GM19455 (cell line): ENCODE measurements around the gene MRM2.

Experiments
- ATAC-seq: cut with Tn5 transposase; IDR thresholded peaks from one replicate; pipeline ENCODE4 v1.9.1; 2021; ENCODE audit not compliant: unreplicated experiment

Gene MRM2

DNA sequence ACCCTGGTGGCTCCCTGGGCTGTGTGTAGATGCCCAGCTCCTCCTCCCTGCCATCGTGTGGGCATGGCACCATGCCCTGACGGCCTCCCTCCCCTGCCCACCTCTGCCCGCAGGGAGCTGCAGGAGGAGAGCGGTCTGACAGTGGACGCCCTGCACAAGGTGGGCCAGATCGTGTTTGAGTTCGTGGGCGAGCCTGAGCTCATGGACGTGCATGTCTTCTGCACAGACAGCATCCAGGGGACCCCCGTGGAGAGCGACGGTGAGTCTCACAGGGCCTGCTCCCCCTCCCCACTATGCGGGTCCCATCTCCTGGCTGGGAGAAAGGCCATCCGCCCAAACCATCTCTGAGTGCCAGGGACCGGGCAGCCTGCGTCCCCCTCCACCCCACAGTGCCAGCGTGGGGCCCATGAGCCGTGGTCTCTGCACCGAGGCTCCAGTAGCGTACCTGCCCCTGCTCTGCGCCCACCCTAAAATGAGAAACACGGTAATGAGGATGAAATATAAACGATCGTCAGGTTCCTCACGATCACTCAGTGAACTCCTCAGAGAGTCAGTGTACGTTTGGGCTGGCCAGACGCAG, 7.8 kb upstream of the MRM2 start:
- no peak for ATAC-seq

GRCh38 chr7:2248984-2249694, 7.1 kb upstream of the MRM2 start:
- no peak for ATAC-seq

GRCh38 chr7:2247141-2247995, 5.4 kb upstream of the MRM2 start:
- no peak for ATAC-seq

DNA sequence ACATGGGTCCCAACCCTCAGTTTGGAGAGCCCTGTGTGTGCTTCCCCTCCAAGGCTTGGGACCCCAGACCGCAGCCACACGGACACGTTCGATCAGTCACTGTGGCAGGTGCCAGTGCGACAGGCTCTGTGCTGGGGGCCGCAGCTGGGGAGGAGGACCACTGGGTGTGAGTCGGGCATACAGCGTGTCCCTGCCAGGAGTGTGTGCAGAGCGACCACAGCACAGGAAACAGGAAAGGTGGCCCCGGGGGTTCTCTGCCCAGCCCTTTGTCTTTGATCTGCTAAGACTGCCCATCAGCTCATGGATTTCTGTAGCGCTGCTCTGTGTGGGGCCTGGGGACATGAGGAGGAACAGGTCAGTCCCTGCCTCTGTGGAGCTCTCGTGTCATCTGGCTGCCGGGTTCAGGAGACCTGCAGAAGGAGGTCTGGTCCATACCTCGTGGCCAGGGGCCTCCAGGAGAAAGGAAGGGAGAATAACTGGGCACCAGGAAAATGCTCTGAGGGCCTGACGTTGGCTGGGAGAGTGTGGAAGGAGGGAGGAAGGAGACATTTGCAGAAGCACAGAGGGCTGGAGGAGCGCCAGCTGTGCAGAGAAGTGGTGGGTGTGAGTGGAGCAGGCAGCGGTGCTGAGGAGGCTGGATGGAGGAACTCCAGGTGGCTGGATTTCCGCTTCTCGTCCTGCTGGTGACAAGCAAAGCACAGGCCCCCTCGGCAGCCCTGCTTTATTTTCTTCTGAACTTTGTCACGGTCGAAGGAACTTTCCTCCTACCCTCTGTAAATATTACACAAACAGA, 4.1 kb upstream of the MRM2 start:
- ATAC-seq: no peak

- no peak for ATAC-seq
Observed at GRCh38 chr7:2244404-2244995, 2.5 kb upstream of the MRM2 start.

DNA sequence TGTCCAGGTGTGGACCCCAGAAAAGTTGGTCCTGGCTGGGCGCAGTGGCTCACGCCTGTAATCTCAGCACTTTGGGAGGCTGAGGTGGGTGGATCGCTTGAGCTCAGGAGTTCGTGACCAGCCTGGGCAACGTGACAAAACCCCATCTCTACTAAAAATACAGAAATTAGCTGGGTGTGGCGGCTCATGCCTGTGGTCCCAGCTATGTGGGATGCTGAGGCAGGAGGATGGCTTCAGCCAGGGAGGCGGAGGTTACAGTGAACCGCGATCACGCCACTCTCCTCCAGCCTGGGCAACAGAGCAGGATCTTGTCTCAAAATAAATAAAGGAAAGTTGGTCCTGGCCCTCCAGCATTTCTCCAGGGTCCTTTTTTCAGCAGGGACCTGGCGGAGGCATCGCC, 1.5 kb upstream of the MRM2 start:
- ATAC-seq: no peak

DNA sequence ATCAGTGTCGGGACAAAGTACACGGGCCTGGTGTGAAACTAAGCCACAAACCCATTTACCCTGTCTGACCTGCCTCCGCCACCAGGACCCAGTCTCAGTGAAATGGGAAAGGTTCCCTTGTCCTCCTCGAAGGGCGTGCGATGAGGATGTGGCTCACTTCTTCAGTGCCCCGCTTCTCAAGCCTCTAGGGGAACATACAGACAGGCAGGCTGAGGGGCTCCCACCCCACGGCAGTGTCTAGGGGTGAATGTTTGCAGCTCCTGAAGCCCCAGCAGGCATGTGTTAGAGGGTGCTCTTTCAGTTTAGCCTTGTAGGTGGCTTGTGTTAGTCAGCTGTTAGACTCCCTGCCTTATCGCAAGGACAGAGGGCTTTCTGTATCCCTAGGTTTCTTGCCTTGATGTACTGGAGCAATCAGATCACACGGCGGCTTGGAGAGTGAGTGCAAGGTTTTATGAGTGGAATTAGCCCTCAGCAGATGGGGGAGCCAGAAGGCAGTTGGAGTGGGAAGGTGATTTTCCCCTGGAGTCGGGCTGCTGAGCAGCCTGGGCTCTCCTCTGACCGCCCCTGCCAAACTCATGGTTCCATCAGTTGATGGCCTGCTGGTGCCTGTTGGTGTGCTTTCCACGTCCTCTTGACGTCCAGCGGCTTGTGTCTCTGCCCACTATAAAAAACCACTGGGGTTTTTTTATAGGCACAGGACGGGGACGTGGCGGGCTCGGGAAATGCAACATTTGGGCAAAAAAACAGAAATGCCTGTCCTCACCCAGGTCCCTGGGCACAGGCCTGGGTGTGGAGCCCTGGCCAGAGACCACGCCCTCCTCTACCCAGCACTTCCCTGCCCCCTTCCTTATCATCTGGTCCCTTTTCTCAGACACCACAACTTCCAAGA, 780 bp upstream of the MRM2 start:
- peak; percentile 11 for ATAC-seq

DNA sequence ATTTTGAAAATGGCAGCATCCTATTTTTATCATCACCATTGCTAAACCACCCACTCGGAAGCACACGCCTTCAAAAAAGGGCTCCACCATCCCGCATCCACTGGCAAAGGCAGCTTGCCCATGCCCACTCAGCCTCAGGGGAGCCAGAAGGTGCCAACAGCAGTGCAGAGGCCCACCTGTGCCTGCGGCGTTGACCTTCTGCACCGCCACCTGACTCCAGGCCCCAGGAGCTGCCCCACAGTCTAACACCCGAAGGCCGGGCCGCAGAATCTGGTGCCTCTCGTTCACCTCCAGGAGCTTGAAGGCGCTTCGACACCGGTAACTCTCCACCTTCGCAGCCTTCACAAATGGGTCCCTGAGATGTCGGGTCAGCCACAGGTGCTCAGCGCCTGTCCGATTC, 2.8 kb downstream of the MRM2 start:
- ATAC-seq: no peak

- no peak for ATAC-seq
Observed at GRCh38 chr7:2237109-2237602, 4.8 kb downstream of the MRM2 start.

DNA sequence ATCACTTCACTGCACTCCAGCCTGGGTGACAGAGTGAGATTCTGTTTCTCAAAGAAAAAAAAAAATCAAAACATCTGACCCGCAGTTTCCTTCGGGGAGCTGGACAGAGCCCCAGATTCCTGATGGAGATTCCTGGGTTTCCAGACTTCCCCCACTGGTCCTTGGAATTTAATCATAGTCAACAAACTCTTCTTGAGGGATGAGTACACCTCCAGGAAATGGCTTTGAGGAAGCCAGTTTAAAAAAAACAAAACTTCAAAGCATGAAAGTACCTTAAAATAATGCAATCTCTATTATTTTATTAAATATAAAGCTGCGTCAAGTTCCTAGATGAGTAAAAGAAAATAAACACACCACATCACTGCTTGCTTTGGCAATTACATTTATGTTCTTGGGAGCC, 8.1 kb downstream of the MRM2 start:
- no peak for ATAC-seq

DNA sequence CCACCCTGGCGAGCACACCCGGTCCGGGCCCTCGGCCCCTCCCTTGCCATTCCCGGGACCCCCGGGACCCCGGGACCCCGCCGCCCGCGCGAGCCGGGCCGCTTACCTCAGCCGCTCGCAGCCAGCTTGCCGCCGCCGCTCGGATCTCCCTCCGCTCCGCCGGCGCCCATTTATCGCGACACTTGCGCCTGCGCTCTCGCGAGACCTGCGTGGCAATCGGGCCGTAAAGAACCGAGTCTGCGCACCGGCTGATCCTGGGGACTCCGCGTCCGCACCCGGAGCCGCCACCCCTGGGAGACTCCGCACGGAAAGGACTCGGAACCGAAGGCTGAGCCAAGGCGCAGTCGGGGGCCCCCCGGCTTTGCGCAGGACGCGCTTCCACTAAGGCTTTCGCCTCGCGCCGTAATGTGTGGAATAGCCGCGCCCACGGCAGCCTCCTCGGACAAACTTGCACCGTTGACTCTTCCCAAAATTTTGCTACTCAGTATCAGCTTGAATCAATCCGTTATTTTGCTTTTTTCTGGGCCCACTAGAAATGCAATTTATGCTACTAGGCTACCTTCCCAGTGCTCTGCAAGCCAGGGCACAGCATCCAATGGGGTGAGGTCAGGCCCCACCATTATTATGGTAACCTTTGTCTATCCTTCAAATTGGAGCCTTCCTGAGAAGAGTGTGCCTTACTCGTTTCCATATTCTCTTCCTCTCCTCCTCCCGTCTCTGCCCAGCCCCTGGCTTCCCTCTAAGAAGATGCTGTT, 9.1 kb downstream of the MRM2 start, which contains the start of gene MAD1L1:
Gene MAD1L1, minus strand, starts transcription at position 180 of the 755 bp plus-strand sequence. CDS start 2,812 bp downstream, outside the sequence.
- ATAC-seq: peak; percentile 67

DNA sequence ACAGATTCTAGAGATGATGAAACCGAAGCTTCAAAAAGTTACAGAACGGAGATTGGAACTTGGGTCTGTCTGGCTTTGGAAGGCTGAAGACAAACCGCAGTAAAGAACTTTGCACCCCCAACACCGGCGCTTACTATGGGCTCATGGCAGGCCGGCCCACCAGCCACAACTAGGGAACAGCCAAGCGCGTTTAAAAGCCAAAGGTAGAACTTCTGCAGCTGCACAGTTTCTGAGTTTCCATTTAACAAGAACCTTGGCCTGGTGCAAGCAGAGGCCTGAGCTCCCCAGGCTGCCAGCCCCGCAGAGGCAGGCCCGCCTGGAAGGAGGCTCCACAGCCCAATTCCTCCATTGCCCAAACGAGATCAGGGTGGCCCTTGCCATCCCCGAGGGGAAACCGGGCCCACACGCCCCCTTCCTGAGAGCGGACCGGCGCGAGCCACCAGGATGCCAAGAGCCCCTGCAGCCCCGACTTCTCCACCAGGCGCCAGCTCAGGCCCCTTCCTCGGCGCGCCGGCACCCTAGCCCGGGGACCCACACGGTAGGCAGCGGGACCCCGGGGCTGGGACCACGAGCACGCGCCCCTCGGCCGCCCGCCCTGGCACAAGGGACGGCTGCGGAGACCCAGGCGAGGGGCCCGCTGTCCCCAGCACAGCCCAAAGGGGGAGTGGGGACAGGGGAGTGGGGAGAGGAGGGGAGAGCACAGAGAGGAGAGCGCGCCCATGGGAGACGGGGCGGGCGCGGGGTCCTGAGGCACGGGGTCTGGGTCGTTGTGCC, 9.8 kb downstream of the MRM2 start:
- peak; percentile 48 for ATAC-seq

DNA sequence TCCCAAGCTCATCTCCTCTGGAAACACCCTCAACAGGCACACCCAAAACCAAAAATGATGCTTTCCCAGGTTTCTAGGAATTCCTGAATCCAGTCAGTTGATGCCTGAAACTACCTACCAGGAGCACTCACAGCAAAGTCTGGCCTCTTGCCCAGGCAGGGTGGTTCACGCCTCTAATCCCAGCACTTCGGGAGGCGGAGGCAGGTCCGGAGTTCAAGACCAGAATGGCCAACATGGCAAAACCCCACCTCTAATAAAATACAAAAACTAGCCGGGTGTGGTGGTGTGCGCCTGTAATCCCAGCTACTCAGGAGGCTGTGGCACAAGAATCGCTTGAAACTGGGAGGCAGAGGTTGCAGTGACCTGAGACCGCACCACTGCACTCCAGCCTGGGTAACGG, 11.1 kb downstream of the MRM2 start:
- ATAC-seq: no peak

GRCh38 chr7:2230226-2230625, 11.8 kb downstream of the MRM2 start:
- ATAC-seq: no peak

DNA sequence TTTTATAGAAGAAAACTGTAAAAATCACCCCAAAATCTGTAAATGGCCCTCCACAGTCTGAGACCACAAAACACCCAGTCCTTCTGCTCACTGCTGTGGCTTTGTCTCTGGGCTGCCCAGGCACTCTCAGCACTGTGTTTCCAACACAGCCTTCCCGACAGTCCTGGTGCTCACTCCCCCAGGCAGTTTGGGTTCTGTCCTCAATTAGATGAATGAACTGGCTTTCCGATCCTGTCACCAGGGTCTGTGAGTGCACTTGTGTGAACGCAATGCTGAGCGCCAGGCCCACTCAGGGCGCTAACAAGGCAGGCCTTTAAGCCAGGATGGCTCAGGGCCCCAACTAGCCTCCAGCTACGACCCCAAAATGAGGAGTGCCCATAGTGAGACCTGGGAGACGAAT, 12.5 kb downstream of the MRM2 start:
- ATAC-seq: no peak

- no peak for ATAC-seq
Observed at GRCh38 chr7:2228921-2229320, 13.1 kb downstream of the MRM2 start.

- no peak for ATAC-seq
Observed at GRCh38 chr7:2227699-2228098, 14.3 kb downstream of the MRM2 start.

GRCh38 chr7:2225830-2226229, 16.2 kb downstream of the MRM2 start:
- ATAC-seq: no peak
